ENCODE data around the gene ERG28.

- no peak for TF ChIP-seq USF2 (IDR thresholded peaks at IDR 0.05; ENCODE audit: borderline replicate concordance, low read depth, low read length)
- no peak for TF ChIP-seq SUZ12 (IDR thresholded peaks at IDR 0.05; ENCODE audit: unreplicated experiment)
- TF ChIP-seq EGR1 (IDR thresholded peaks at IDR 0.05; ENCODE audit: borderline replicate concordance in 1 of 2, low read depth in 2 of 2, low read length in 2 of 2) = no peak
- TF ChIP-seq CTCF (IDR thresholded peaks at IDR 0.05 in 2 of 3, conservative IDR thresholded peaks at IDR 0.05 in 1 of 3; ENCODE audit: control insufficient read depth in 2 of 3, extremely low read depth in 1 of 3, insufficient read depth in 1 of 3, low read depth in 3 of 3, low read length in 3 of 3) = no peak
- no peak for TF ChIP-seq FOS (IDR thresholded peaks at IDR 0.05; ENCODE audit: borderline replicate concordance, extremely low read depth, insufficient read length)
- no peak for TF ChIP-seq CREB1 (IDR thresholded peaks at IDR 0.05; ENCODE audit: low read depth)
- no peak for TF ChIP-seq MYC (IDR thresholded peaks at IDR 0.05; ENCODE audit: insufficient read depth, insufficient read length, insufficient replicate concordance, low read length, severe bottlenecking)
- no peak for TF ChIP-seq CUX1 (IDR thresholded peaks at IDR 0.05; ENCODE audit: insufficient replicate concordance, low read depth, low read length)
- TF ChIP-seq FOXM1 (IDR thresholded peaks at IDR 0.05; ENCODE audit: low read depth, low read length) = no peak
- TF ChIP-seq POLR2AphosphoS5 (IDR thresholded peaks at IDR 0.05; ENCODE audit: low read length) = no peak
- no peak for TF ChIP-seq SPI1 (IDR thresholded peaks at IDR 0.05; ENCODE audit: borderline replicate concordance, insufficient read depth, low read depth, low read length)
- TF ChIP-seq GABPA (IDR thresholded peaks at IDR 0.05; ENCODE audit: low read depth) = no peak
- TF ChIP-seq POLR2A (IDR thresholded peaks at IDR 0.05; ENCODE audit: low read depth, low read length) = no peak
- TF ChIP-seq EP300 (IDR thresholded peaks at IDR 0.05; ENCODE audit: borderline replicate concordance in 1 of 2, control insufficient read depth in 1 of 2, low read depth in 2 of 2, low read length in 2 of 2) = no peak
Observed at GRCh38 chr14:75602503-75602902, 58.2 kb downstream of the ERG28 start.

Measured in GM12878 (cell line).